GM19193 (cell line): ENCODE data around the gene AGK.

Experiments
- POLR2A ChIP-seq: IDR thresholded peaks from 4 replicates; pipeline ENCODE4 v1.6.1; 2011; ENCODE audit not compliant: insufficient read depth, insufficient read length; ENCODE audit errors: extremely low read depth

The AGK gene

GRCh38 chr7:141568227-141568626 lies 17.0 kb downstream of the AGK start:
- no peak for TF ChIP-seq POLR2A

- TF ChIP-seq POLR2A, result no peak
Measured at GRCh38 chr7:141571059-141571458, 19.8 kb downstream of the AGK start.

GRCh38 chr7:141572175-141572574 lies 21.0 kb downstream of the AGK start:
- TF ChIP-seq POLR2A, result no peak

GRCh38 chr7:141573511-141573910 lies 22.3 kb downstream of the AGK start:
- TF ChIP-seq POLR2A, result no peak

GRCh38 chr7:141575164-141575563 lies 24.0 kb downstream of the AGK start:
- no peak for TF ChIP-seq POLR2A

- no peak for TF ChIP-seq POLR2A
Measured at GRCh38 chr7:141575654-141576448, 24.6 kb downstream of the AGK start.

- TF ChIP-seq POLR2A, result no peak
Measured at GRCh38 chr7:141577043-141577839, 26.0 kb downstream of the AGK start.

- TF ChIP-seq POLR2A, result no peak
Measured at GRCh38 chr7:141584935-141585334, 33.7 kb downstream of the AGK start.

- TF ChIP-seq POLR2A, result no peak
Measured at GRCh38 chr7:141585592-141586510, 34.6 kb downstream of the AGK start.

- no peak for TF ChIP-seq POLR2A
Measured at GRCh38 chr7:141586878-141587277, 35.7 kb downstream of the AGK start.

- TF ChIP-seq POLR2A, result no peak
Measured at GRCh38 chr7:141587304-141587703, 36.1 kb downstream of the AGK start.

GRCh38 chr7:141588912-141589311 lies 37.7 kb downstream of the AGK start:
- no peak for TF ChIP-seq POLR2A

- TF ChIP-seq POLR2A, result no peak
Measured at GRCh38 chr7:141590071-141590470, 38.9 kb downstream of the AGK start.

GRCh38 chr7:141590666-141591065 lies 39.5 kb downstream of the AGK start:
- TF ChIP-seq POLR2A, result no peak

GRCh38 chr7:141593134-141593533 lies 41.9 kb downstream of the AGK start:
- no peak for TF ChIP-seq POLR2A
